ENCODE measurements around the gene HOTAIR. TPM values are rescaled to one million over a fixed set of nuclear protein-coding genes. Genes with fewer than 3 reads are reported as not detected.

The HOTAIR gene
- total and polyA plus RNA-seq, 9 donors: 0.02 to 1.2 (median 0.28) TPM; not detected in 5

GRCh38 chr12:53937596-53938325 lies 37.0 kb downstream of the HOTAIR start:
- Histone ChIP-seq H3K4me3 (no peak overlapping the region), H3K36me3 (no peaks in the 10 kb centered on the region), H3K27me3 (peaks cover 14% of the 10 kb centered on the region), H3K27ac (no peak overlapping the region), H3K4me1 (ENCODE audit: insufficient read depth) (no peaks in the 10 kb centered on the region), H3K9me3 (no peaks in the 10 kb centered on the region)
- intact Hi-C loops (cut with DNase I): no loop called here
- DNase-seq: no peak
- TF ChIP-seq POLR2A (IDR thresholded peaks at IDR 0.05) (no peak), EP300 (IDR thresholded peaks at IDR 0.05) (no peak), CTCF (IDR thresholded peaks at IDR 0.05) (no peak)
- 14 to 18% (median 15%) methylated on average over 23 of the region's 23 CpGs for WGBS, 3 donors

GRCh38 chr12:53937099-53937498 lies 37.7 kb downstream of the HOTAIR start:
- no peaks in the 10 kb centered on the region for H3K4me1 ChIP-seq (ENCODE audit: insufficient read depth)
- intact Hi-C loops (cut with DNase I): no loop called here
- no peak overlapping the region for H3K27ac ChIP-seq
- H3K4me3 ChIP-seq: no peak overlapping the region
- 12 to 16% (median 12%) methylated on average over 12 of the region's 12 CpGs for WGBS, 3 donors
- DNase-seq: no peak
- no peaks in the 10 kb centered on the region for H3K9me3 ChIP-seq
- H3K36me3 ChIP-seq: no peaks in the 10 kb centered on the region
- H3K27me3 ChIP-seq: peaks cover 14% of the 10 kb centered on the region
- TF ChIP-seq EP300 (IDR thresholded peaks at IDR 0.05) (no peak), POLR2A (IDR thresholded peaks at IDR 0.05) (no peak), CTCF (IDR thresholded peaks at IDR 0.05) (no peak)

- no peak for DNase-seq
- Histone ChIP-seq H3K4me3 (no peak overlapping the region), H3K27ac (no peak overlapping the region), H3K27me3 (peaks cover 21% of the 10 kb centered on the region), H3K4me1 (ENCODE audit: insufficient read depth) (no peaks in the 10 kb centered on the region), H3K36me3 (no peaks in the 10 kb centered on the region), H3K9me3 (no peaks in the 10 kb centered on the region)
- TF ChIP-seq CTCF (IDR thresholded peaks at IDR 0.05) (no peak), POLR2A (IDR thresholded peaks at IDR 0.05) (no peak), EP300 (IDR thresholded peaks at IDR 0.05) (no peak)
- intact Hi-C loops (cut with DNase I): no loop called here
- 7 to 14% (median 8%) methylated on average over 49 of the region's 49 CpGs for WGBS, 3 donors
These were observed 39.1 kb downstream of the HOTAIR start for GRCh38 chr12:53935383-53936341.

GRCh38 chr12:53932915-53933314 lies 41.8 kb downstream of the HOTAIR start:
- no peak for DNase-seq
- intact Hi-C loops (cut with DNase I): no loop called here
- 39 to 56% (median 41%) methylated on average over 4 of the region's 4 CpGs for whole genome bisulfite sequencing, 3 donors
- H3K27ac ChIP-seq: no peak overlapping the region
- no peak for TF ChIP-seq POLR2A (IDR thresholded peaks at IDR 0.05)
- peaks cover 25% of the 10 kb centered on the region for H3K27me3 ChIP-seq
- H3K36me3 ChIP-seq: no peaks in the 10 kb centered on the region
- no peak overlapping the region for H3K4me3 ChIP-seq
- H3K9me3 ChIP-seq: peaks cover 0 to 3% of the 10 kb centered on the region in 2 donors
- H3K4me1 ChIP-seq (ENCODE audit: insufficient read depth): no peaks in the 10 kb centered on the region
